Sigmoid colon (tissue), 7 donors: ENCODE results near the gene FXYD7. TPM values are rescaled to one million over a fixed set of nuclear protein-coding genes. Genes with fewer than 3 reads are reported as not detected.

Source experiments
- DNase-seq: peaks from one replicate; pipeline ENCODE4 v3.0.0-alpha.2; 2019
- H3K27ac ChIP-seq, 4 donors: fragments of 200-600 bp; sonication (generic); one replicate each; pipeline ENCODE4 v1.5.1; 2016 to 2019; ENCODE audit warnings: mild to moderate bottlenecking in 1 of 4
- H3K27me3 ChIP-seq, 3 donors: fragments of 200-600 bp; sonication (generic); one replicate each; pipeline ENCODE4 v1.5.1; 2019; ENCODE audit warnings: mild to moderate bottlenecking in 1 of 3
- H3K36me3 ChIP-seq, 4 donors: fragments of 200-600 bp; sonication (generic); one replicate each; pipeline ENCODE4 v1.5.1; 2016 to 2019
- H3K4me1 ChIP-seq, 4 donors: fragments of 200-600 bp; sonication (generic); one replicate each; pipeline ENCODE4 v1.5.1; 2017 to 2019
- H3K4me3 ChIP-seq, 4 donors: fragments of 200-600 bp; sonication (generic); one replicate each; pipeline ENCODE4 v1.5.1; 2017 to 2019; ENCODE audit warnings: mild to moderate bottlenecking in 2 of 4, moderate library complexity in 1 of 4
- H3K9me3 ChIP-seq, 4 donors: fragments of 200-600 bp in 3 of 4; sonication (generic) in 3 of 4; one replicate each; pipeline versions ENCODE4 v1.5.1 to v1.6.1; 2013 to 2019
- CTCF ChIP-seq, 4 experiments: fragments of 450-650 bp in 3 of 4; fragments of 200-600 bp in 1 of 4; IDR thresholded peaks; one replicate each; pipeline ENCODE4 v1.5.1; 2016 to 2019; ENCODE audit warnings: antibody characterized with exemption in 4 of 4, mild to moderate bottlenecking in 3 of 4, moderate library complexity in 2 of 4
- EP300 ChIP-seq, 4 donors: sonication (generic); formaldehyde crosslinking; IDR thresholded peaks; one replicate each; pipeline ENCODE4 v1.6.1; 2017; ENCODE audit warnings: antibody characterized with exemption in 4 of 4
- POLR2A ChIP-seq, 2 donors: fragments of 450-650 bp; IDR thresholded peaks; one replicate each; pipeline ENCODE4 v1.6.1; 2016; ENCODE audit warnings: antibody characterized with exemption in 2 of 2, mild to moderate bottlenecking in 2 of 2, moderate library complexity in 2 of 2
- POLR2AphosphoS5 ChIP-seq, 4 donors: sonication (generic); formaldehyde crosslinking; IDR thresholded peaks; one replicate each; pipeline ENCODE4 v1.6.1; 2017; ENCODE audit warnings: antibody characterized with exemption in 4 of 4
- WGBS, 2 donors: extraction: QIAGEN DNeasy Blood & Tissue Kit; methylation state at CpG; one replicate each; pipeline ENCODE4 v1.1.7; 2013; 5-methylcytosine and 5-hydroxymethylcytosine counted together
- intact Hi-C: fragments of 100-400 bp; cut with DNase I; formaldehyde crosslinking; loops from one replicate; pipeline ENCODE4 v1.15.1; 2023
- polyA plus RNA-seq, 3 donors: library from polyadenylated mRNA; stranded (reverse); fragments of 200-250 nt; gene quantifications; one replicate each; pipeline ENCODE4 v1.2.3, GENCODE V29; 2013
- total RNA-seq, 4 donors: library from RNA; depleted of rRNA; stranded (reverse); fragments of >200 nt; gene quantifications; one replicate each; pipeline ENCODE4 v1.1.0, GENCODE V29; 2016
- donor health status: healthy with polysubstance abuse.
- donor health status: Bipolar disorder and iron deficiency.
- donor health status: healthy.

Gene FXYD7
- total and polyA plus RNA-seq, 7 donors = 1.7 to 3.3 TPM; not detected in 5

GRCh38 chr19:35162471-35163326 lies 19.6 kb downstream of the FXYD7 start:
- peaks cover 6 to 15% (median 12%) of the 10 kb centered on the region in 4 donors for H3K9me3 ChIP-seq

DNA sequence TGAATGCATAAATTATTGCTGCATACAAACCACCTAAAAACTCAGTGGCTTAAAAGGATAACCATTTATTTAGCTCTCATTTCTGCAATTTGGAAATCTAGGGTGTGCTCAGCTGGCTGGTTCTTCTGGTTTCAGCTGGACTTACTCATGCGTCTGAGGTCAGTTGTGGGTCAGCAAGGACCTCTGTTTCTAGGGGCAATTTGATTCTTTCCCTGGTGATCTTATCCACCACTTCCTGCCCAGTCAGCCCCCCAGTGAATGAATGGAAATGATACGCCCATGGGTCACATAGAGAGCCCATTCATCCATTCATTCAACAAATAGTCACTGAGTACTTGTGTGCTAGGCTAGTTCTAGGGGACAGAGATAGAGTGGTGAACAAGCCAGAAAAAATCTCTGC lies 21.4 kb downstream of the FXYD7 start:
- no peaks in the 10 kb centered on the region for H3K4me1 ChIP-seq
- 48 to 95% methylated on average over 2 of the region's 2 CpGs for WGBS, 2 donors
- intact Hi-C loops = no loop called here
- no peak overlapping the region for H3K27ac ChIP-seq
- H3K4me3 ChIP-seq = no peak overlapping the region
- DNase-seq = peak; percentile 10
- H3K36me3 ChIP-seq = peaks cover 0 to 39% (median 10%) of the 10 kb centered on the region in 4 donors
- H3K27me3 ChIP-seq = peaks cover 0 to 5% (median 0%) of the 10 kb centered on the region in 3 donors
- TF ChIP-seq POLR2AphosphoS5 (IDR thresholded peaks at IDR 0.05) (no peak), EP300 (IDR thresholded peaks at IDR 0.05) (no peak), POLR2A (IDR thresholded peaks at IDR 0.05) (no peak), CTCF (IDR thresholded peaks at IDR 0.05) (no peak)
- H3K9me3 ChIP-seq = peaks cover 6 to 15% (median 12%) of the 10 kb centered on the region in 4 donors

More at GRCh38 chr19:35162471-35163326, 19.6 kb downstream of the FXYD7 start:
- intact Hi-C loops = no loop called here
- 85 to 94% methylated on average over 6 of the region's 6 CpGs for whole genome bisulfite sequencing, 2 donors
- Histone ChIP-seq H3K36me3 (peaks cover 0 to 44% (median 10%) of the 10 kb centered on the region in 4 donors), H3K4me1 (no peaks in the 10 kb centered on the region), H3K4me3 (no peak overlapping the region), H3K27me3 (peaks cover 0 to 5% (median under 1%) of the 10 kb centered on the region in 3 donors), H3K27ac (no peak overlapping the region)
- TF ChIP-seq CTCF (IDR thresholded peaks at IDR 0.05) = no peak
- TF ChIP-seq POLR2AphosphoS5 (IDR thresholded peaks at IDR 0.05) = no peak
- no peak for TF ChIP-seq EP300 (IDR thresholded peaks at IDR 0.05)
- no peak for TF ChIP-seq POLR2A (IDR thresholded peaks at IDR 0.05)
- peak; percentile 27 for DNase-seq

GRCh38 chr19:35165200-35166058 lies 22.4 kb downstream of the FXYD7 start:
- peaks cover 0 to under 1% (median 0%) of the 10 kb centered on the region in 3 donors for H3K27me3 ChIP-seq
- H3K27ac ChIP-seq = no peak overlapping the region
- peak; percentile 38 for DNase-seq
- no peak for TF ChIP-seq EP300 (IDR thresholded peaks at IDR 0.05)
- no peak for TF ChIP-seq POLR2AphosphoS5 (IDR thresholded peaks at IDR 0.05)
- no peak for TF ChIP-seq CTCF (IDR thresholded peaks at IDR 0.05)
- TF ChIP-seq POLR2A (IDR thresholded peaks at IDR 0.05) = no peak
- 57 to 79% methylated on average over 5 of the region's 5 CpGs for WGBS, 2 donors
- H3K9me3 ChIP-seq = peaks cover 6 to 15% (median 12%) of the 10 kb centered on the region in 4 donors
- no peaks in the 10 kb centered on the region for H3K4me1 ChIP-seq
- intact Hi-C loops = no loop called here
- H3K36me3 ChIP-seq = peaks cover 0 to 39% (median 10%) of the 10 kb centered on the region in 4 donors
- H3K4me3 ChIP-seq = no peak overlapping the region

DNA sequence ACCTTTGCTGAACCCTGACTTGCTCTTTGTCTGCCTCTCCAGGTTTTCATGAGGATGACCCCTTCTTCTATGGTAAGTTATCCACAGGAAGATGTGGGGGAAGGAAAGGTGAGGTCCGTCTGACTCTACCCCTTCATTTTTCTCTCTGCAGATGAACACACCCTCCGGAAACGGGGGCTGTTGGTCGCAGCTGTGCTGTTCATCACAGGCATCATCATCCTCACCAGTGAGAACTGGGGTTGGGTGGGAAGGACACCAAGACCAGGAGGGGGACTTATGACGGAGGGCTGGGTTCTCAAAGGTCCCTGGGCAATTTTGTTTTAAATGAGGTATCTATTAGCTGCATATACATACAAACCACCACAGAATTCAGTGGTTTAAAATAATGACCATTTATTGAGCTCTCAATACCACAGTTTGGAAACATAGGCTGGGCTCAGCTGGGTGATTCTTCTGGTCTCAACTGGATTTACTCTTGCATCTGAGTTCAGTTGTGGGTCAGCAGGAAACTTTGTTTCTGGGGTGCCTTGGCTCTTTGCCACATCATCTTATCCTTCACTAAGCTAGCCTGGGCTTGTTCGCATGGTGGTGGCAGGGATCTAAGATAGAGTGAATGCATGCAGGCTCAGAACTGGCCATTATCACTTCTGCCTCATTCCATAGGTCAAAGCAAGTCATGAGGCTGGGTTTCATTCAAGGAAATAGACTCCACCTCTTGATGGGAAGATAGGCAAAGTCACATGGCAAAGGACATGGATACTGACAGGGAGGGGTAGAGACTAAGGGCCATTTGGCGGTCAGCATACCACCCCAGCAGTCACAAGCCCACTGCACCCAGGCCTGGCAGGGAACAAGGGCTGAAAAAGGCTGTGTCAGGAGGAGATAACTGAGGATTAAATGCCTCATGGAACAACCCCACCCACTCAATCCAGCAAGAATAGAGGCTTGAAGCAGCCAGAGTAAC lies 23.3 kb downstream of the FXYD7 start:
- Histone ChIP-seq H3K36me3 (peaks cover 0 to 38% (median 10%) of the 10 kb centered on the region in 4 donors), H3K4me3 (no peak overlapping the region), H3K27ac (no peak overlapping the region), H3K4me1 (no peaks in the 10 kb centered on the region), H3K9me3 (peaks cover 6 to 15% (median 12%) of the 10 kb centered on the region in 4 donors), H3K27me3 (no peaks in the 10 kb centered on the region)
- peak; percentile 20 for DNase-seq
- WGBS, 2 donors = 92 to 96% methylated on average over 7 of the region's 7 CpGs
- TF ChIP-seq EP300 (IDR thresholded peaks at IDR 0.05) = no peak
- no peak for TF ChIP-seq POLR2AphosphoS5 (IDR thresholded peaks at IDR 0.05)
- no peak for TF ChIP-seq CTCF (IDR thresholded peaks at IDR 0.05)
- TF ChIP-seq POLR2A (IDR thresholded peaks at IDR 0.05) = no peak
- intact Hi-C loops = no loop called here
